HepG2 (cell line): Measurements from ENCODE around the gene PRSS27. TPM values are rescaled to one million over a fixed set of nuclear protein-coding genes. Genes with fewer than 3 reads are reported as not detected.

Experiments used
- ATAC-seq: fragments of 200-7000 bp; cut with Tn5 transposase; 3 replicates; pipeline ENCODE4 v1.9.1; 2020; ENCODE audit warnings: mild to moderate bottlenecking, moderate library complexity
- BruUV-seq: library from RNA; stranded (reverse); fragments of 400-500 nt; replicated peaks from 2 replicates; lab custom pipeline; 2021; lab: Mats Ljungman, UMichigan
- CTCF ChIA-PET: fragments of 300-600 bp; formaldehyde crosslinking; extraction: SDS; loops from one replicate; lab custom pipeline; 2021; ENCODE audit warnings: low total read pairs, inconsistent platforms, low intra/inter-chr PET ratio; lab: Yijun Ruan, JAX
- POLR2A ChIA-PET: fragments of 350-600 bp; sonication (Branson Sonifier 250); formaldehyde crosslinking; loops from one replicate; lab custom pipeline; 2020; ENCODE audit warnings: antibody characterized with exemption, inconsistent platforms; lab: Yijun Ruan, JAX
- DNase-seq: peaks from one replicate; pipeline ENCODE4 v3.0.0-alpha.2; 2015; ENCODE audit warnings: low spot score
- FAIRE-seq: peaks from 3 replicates; lab custom pipeline; 2011; peaks lifted over from hg19 to GRCh38; lab: Jason Lieb, UNC
- H2AFZ ChIP-seq: one replicate; pipeline ENCODE4 v1.6.1; 2011; ENCODE audit warnings: low read length, inconsistent platforms
- H3K27ac ChIP-seq: fragments of 300-600 bp; 3 replicates; pipeline ENCODE4 v1.8.0; 2011; ENCODE audit warnings: mixed run types, mild to moderate bottlenecking, mixed read lengths, low read length, inconsistent platforms; ENCODE audit not compliant: insufficient read depth; ENCODE audit errors: extremely low read length
- H3K27me3 ChIP-seq, 2 experiments: fragments of 200-600 bp in 1 of 2; 2 replicates in 1 of 2; 3 replicates in 1 of 2; pipeline versions ENCODE4 v1.6.0 to v1.8.0; 2011; ENCODE audit warnings: low read length in 2 of 2, mild to moderate bottlenecking in 2 of 2, moderate library complexity in 2 of 2, inconsistent platforms in 1 of 2; ENCODE audit not compliant: insufficient read depth in 2 of 2, control insufficient read depth in 1 of 2
- H3K36me3 ChIP-seq, 2 experiments: fragments of 200-600 bp in 1 of 2; replicated peaks in 1 of 2; 2 replicates in 1 of 2; 3 replicates in 1 of 2; pipeline versions ENCODE4 v1.5.1 to v1.8.0; 2011; ENCODE audit warnings: low read length in 2 of 2, inconsistent platforms in 1 of 2; ENCODE audit not compliant: insufficient read depth in 2 of 2, control insufficient read depth in 1 of 2
- H3K4me1 ChIP-seq: 2 replicates; pipeline ENCODE4 v1.5.1; 2012; ENCODE audit warnings: low read length, inconsistent platforms; ENCODE audit not compliant: insufficient read depth
- H3K4me2 ChIP-seq: 2 replicates; pipeline ENCODE4 v1.6.0; 2011; ENCODE audit warnings: low read depth, low read length, inconsistent platforms
- H3K4me3 ChIP-seq, 3 experiments: fragments of 200-600 bp in 1 of 3; sonication (generic), shearing (Covaris generic) in 1 of 3; replicated peaks in 1 of 3; 2 replicates each; pipeline ENCODE4 v1.5.1; 2011 to 2016; ENCODE audit warnings: low read length in 3 of 3, inconsistent platforms in 2 of 3, low read depth in 2 of 3, mild to moderate bottlenecking in 2 of 3, control low read depth in 1 of 3, mixed read lengths in 1 of 3; ENCODE audit not compliant: insufficient read depth in 1 of 3
- H3K79me2 ChIP-seq: one replicate; pipeline ENCODE4 v1.6.1; 2011; ENCODE audit warnings: low read length, inconsistent platforms; ENCODE audit not compliant: insufficient read depth
- H3K9ac ChIP-seq: 2 replicates; pipeline ENCODE4 v1.6.0; 2011; ENCODE audit warnings: mild to moderate bottlenecking, low read depth, low read length, inconsistent platforms; ENCODE audit not compliant: insufficient read depth
- H3K9me3 ChIP-seq: 2 replicates; pipeline ENCODE4 v1.5.1; 2012; ENCODE audit warnings: mild to moderate bottlenecking, low read length
- H4K20me1 ChIP-seq: 2 replicates; pipeline ENCODE4 v1.6.0; 2011; ENCODE audit warnings: inconsistent platforms, mild to moderate bottlenecking, low read length, moderate library complexity; ENCODE audit not compliant: insufficient read depth
- DRAP1 ChIP-seq: IDR thresholded peaks from 2 replicates; pipeline ENCODE4 v1.6.1; 2016; ENCODE audit warnings: missing genetic modification reagents, missing compliant biosample characterization
- HOXA5 ChIP-seq: sonication (generic); formaldehyde crosslinking; IDR thresholded peaks from 2 replicates; pipeline ENCODE4 v1.4.0; 2020; ENCODE audit warnings: missing genetic modification reagents
- KLF9 ChIP-seq: IDR thresholded peaks from 2 replicates; pipeline ENCODE4 v1.6.1; 2016; ENCODE audit warnings: low read depth
- KMT2A ChIP-seq: sonication (generic); formaldehyde crosslinking; IDR thresholded peaks from 2 replicates; pipeline ENCODE4 v1.4.0; 2020; ENCODE audit warnings: missing genetic modification reagents
- MBD4 ChIP-seq: IDR thresholded peaks from 2 replicates; pipeline ENCODE4 v1.6.1; 2012; ENCODE audit warnings: low read length, inconsistent platforms, borderline replicate concordance
- PCBP1 ChIP-seq: fragments of 200-400 bp; formaldehyde crosslinking; IDR thresholded peaks from 2 replicates; pipeline ENCODE4 v1.6.1; 2017; ENCODE audit warnings: mild to moderate bottlenecking, low read depth, low read length, borderline replicate concordance
- PHF5A ChIP-seq: IDR thresholded peaks from one replicate; pipeline ENCODE4 v1.6.1; 2018; ENCODE audit warnings: low read depth, missing genetic modification reagents; ENCODE audit not compliant: unreplicated experiment
- SMYD3 ChIP-seq: sonication (generic); formaldehyde crosslinking; IDR thresholded peaks from 2 replicates; pipeline ENCODE4 v1.8.1; 2023; ENCODE audit warnings: mild to moderate bottlenecking, missing genetic modification reagents
- TCF7 ChIP-seq: sonication (generic); IDR thresholded peaks from 2 replicates; pipeline ENCODE4 v1.6.1; 2016; ENCODE audit warnings: antibody characterized with exemption, low read depth
- ZFP36L1 ChIP-seq: sonication (generic); formaldehyde crosslinking; IDR thresholded peaks from 2 replicates; pipeline ENCODE4 v1.8.0; 2022; ENCODE audit warnings: mild to moderate bottlenecking, missing genetic modification reagents, moderate library complexity
- ZNF260 ChIP-seq: sonication (generic); formaldehyde crosslinking; IDR thresholded peaks from 2 replicates; pipeline ENCODE4 v1.4.0; 2020; ENCODE audit warnings: missing genetic modification reagents, low read depth, mild to moderate bottlenecking, borderline replicate concordance
- ZNF292 ChIP-seq: sonication (generic); formaldehyde crosslinking; IDR thresholded peaks from 2 replicates; pipeline ENCODE4 v1.8.1; 2022; ENCODE audit warnings: mild to moderate bottlenecking, low read depth, missing genetic modification reagents, borderline replicate concordance
- ZNF33A ChIP-seq: sonication (generic); formaldehyde crosslinking; IDR thresholded peaks from 2 replicates; pipeline ENCODE4 v1.5.1; 2020; ENCODE audit warnings: missing genetic modification reagents, mild to moderate bottlenecking, moderate library complexity, borderline replicate concordance
- ZNF788 ChIP-seq: sonication (generic); formaldehyde crosslinking; IDR thresholded peaks from 2 replicates; pipeline ENCODE4 v1.5.0; 2020; ENCODE audit warnings: mild to moderate bottlenecking, missing genetic modification reagents, borderline replicate concordance
- WGBS: methylation state at CpG from one replicate; pipeline ENCODE4 v1.1.6; 2017; ENCODE audit warnings: low lambda C conversion rate; 5-methylcytosine and 5-hydroxymethylcytosine counted together
- in situ Hi-C: cut with HindIII; loops from 2 replicates; pipeline ENCODE4 v1.10.0; 2017; ENCODE audit warnings: low pct_unique_long_range_greater_than_20kb; ENCODE audit not compliant: extremely low pct_ligation_motif_present
- intact Hi-C: fragments of 100-400 bp; cut with micrococcal nuclease; formaldehyde crosslinking; loops from one replicate; pipeline ENCODE4 v1.10.0; 2022; ENCODE audit not compliant: unreplicated experiment
- polyA plus RNA-seq, 8 experiments: library from polyadenylated mRNA; depleted of rRNA in 3 of 8; stranded (reverse) in 7 of 8; unstranded in 1 of 8; fragments of >200 nt; fragmentation: Illumina TruSeq in 4 of 8; extraction: Trizol in 4 of 8; gene quantifications; 2 replicates each; pipeline versions ENCODE4 v1.2.1 to v1.2.3, GENCODE V29; 2011 to 2016; ENCODE audit warnings: low read depth in 4 of 8, missing spikeins in 1 of 8, mixed read lengths in 1 of 8; ENCODE audit not compliant: insufficient read depth in 1 of 8
- total RNA-seq, 5 experiments: library from RNA; depleted of rRNA; stranded (reverse); fragments of >200 nt; fragmentation: Illumina TruSeq; extraction: Trizol; gene quantifications; 2 replicates each; pipeline ENCODE4 v1.2.3, GENCODE V29; 2016; ENCODE audit warnings: low read depth in 1 of 5

Gene PRSS27
- total and polyA plus RNA-seq, 2 of the 13 experiments (the other 11 are each of a cell fraction or from before 2014, with no cell fraction given), result 0.20 to 0.73 TPM

GRCh38 chr16:2751577-2752034 lies 31.6 kb upstream of the PRSS27 start (continued):
- TF ChIP-seq KMT2A (CRISPR knock-in tag), result peak; percentile 29; the same call in 1 of the 2 replicates
- peak; percentile 84; the same call in 1 of the 2 replicates for TF ChIP-seq HOXA5 (CRISPR knock-in tag)
- TF ChIP-seq DRAP1 (CRISPR knock-in tag), result peak; percentile 59; the same call in 1 of the 2 replicates
- TF ChIP-seq, all 625 proteins: peak for 48

- in situ Hi-C loops, result no loop called here
- CTCF ChIA-PET, result no interaction called here
- BruUV-seq, result no TSS peak
Observed at GRCh38 chr16:2749936-2750335, 29.9 kb upstream of the PRSS27 start.

More at GRCh38 chr16:2749936-2750335, 29.9 kb upstream of the PRSS27 start:
- Histone ChIP-seq H3K27me3 (no peaks in the 10 kb centered on the region; a peak in 1 of 5 replicates), H2AFZ (no peak overlapping the region), H3K4me1 (peaks cover 21% of the 10 kb centered on the region), H3K4me3 (no peak overlapping the region), H3K4me2 (no peak overlapping the region)
- DNase-seq, result no peak
- POLR2A ChIA-PET, result interaction anchor here (5.1 kb wide), 1 partner anchor 11 kb away, joined by 43 read pairs; no protein-coding TSS in a partner anchor
- intact Hi-C loops, result no loop called here
- TF ChIP-seq ZNF33A (no peak), PHF5A (CRISPR knock-in tag) (no peak), SMYD3 (CRISPR knock-in tag) (no peak), ZNF788 (CRISPR knock-in tag) (no peak), KLF9 (no peak), PCBP1 (no peak), MBD4 (no peak), ZFP36L1 (CRISPR knock-in tag) (no peak), TCF7 (no peak), ZNF292 (CRISPR knock-in tag) (no peak), ZNF260 (CRISPR knock-in tag) (no peak)
- TF ChIP-seq, all 625 proteins: peak for 0
- no peak for ATAC-seq
- 98% methylated on average over 6 of the region's 6 CpGs for WGBS
- Histone ChIP-seq H3K9me3 (no peaks in the 10 kb centered on the region), H3K79me2 (peaks cover 34% of the 10 kb centered on the region), H3K27ac (no peak overlapping the region), H3K36me3 (peaks cover 2 to 4% of the 10 kb centered on the region in 2 experiments; a peak in 2 of 5 replicates), H4K20me1 (peaks cover 18% of the 10 kb centered on the region), H3K9ac (no peak overlapping the region)
- FAIRE-seq, result no peak
